Measurements from ENCODE around the gene DENND4B. TPM values are rescaled to one million over a fixed set of nuclear protein-coding genes. Genes with fewer than 3 reads are reported as not detected.

DENND4B gene
- total and polyA plus RNA-seq, 10 of the 15 experiments (the other 5 are each of a cell fraction or from before 2014, with no cell fraction given) = 12.0 to 74.8 (median 22.7) TPM

- in situ Hi-C loops (cut with MboI) = no loop called here
- WGBS (ENCODE audit: insufficient coverage, insufficient replicate concordance, low lambda C conversion rate, missing lambda C conversion rate) = 2% methylated on average over 3 of the region's 3 CpGs
- TF ChIP-seq POLR2A (IDR thresholded peaks at IDR 0.05; ENCODE audit: low read depth, low read length) = 0 out of 2 replicates have a peak, but pooled peaks have one; percentile 11
- TF ChIP-seq SMAD5 (IDR thresholded peaks at IDR 0.05; ENCODE audit: low read depth) = no peak
- DNase-seq (ENCODE audit: low read depth, low spot score) (no peak), ATAC-seq (no peak), FAIRE-seq (no peak)
- Histone ChIP-seq H3K4me1 (ENCODE audit: control insufficient read depth, insufficient read depth, low read length) (peaks cover 3% of the 10 kb centered on the region; the same call in 1 of the 2 replicates), H3K9ac (ENCODE audit: control insufficient read depth, insufficient read depth, low read length) (peak overlapping the region; percentile 78), H3K9me3 (replicated peaks; ENCODE audit: control insufficient read depth, insufficient read depth, low read length) (no peaks in the 10 kb centered on the region), H3K4me2 (ENCODE audit: control insufficient read depth, insufficient read depth) (peak overlapping the region; percentile 93), H3K27me3 (replicated peaks in 1 of 2; ENCODE audit: control insufficient read depth in 2 of 2, insufficient read depth in 2 of 2, low read length in 1 of 2) (no peaks in the 10 kb centered on the region), H4K20me1 (ENCODE audit: control insufficient read depth, insufficient read depth) (no peaks in the 10 kb centered on the region), H2AFZ (ENCODE audit: control insufficient read depth, low read depth, low read length) (no peak overlapping the region), H3K79me2 (ENCODE audit: control insufficient read depth, insufficient read depth, low read length) (peaks cover 67% of the 10 kb centered on the region), H3K36me3 (ENCODE audit: control insufficient read depth in 2 of 2, insufficient read depth in 2 of 2, low read length in 1 of 2) (peaks cover 0 to 9% of the 10 kb centered on the region in 2 experiments; a peak in 2 of 4 replicates), H3K4me3 (peak overlapping the region; percentile 98), H3K27ac (ENCODE audit: control insufficient read depth, insufficient read depth) (peak overlapping the region; percentile 83)
- ChIA-PET RAD21 (ENCODE audit: unreplicated experiment) (interaction anchor here (0.5 to 6.4 kb wide), 18 partner anchors 24 to 189 kb away, joined by 3 to 55 read pairs (median 6); partner anchors contain the start of genes CRTC2, DENND4B, JTB and RAB13), CTCF (interaction anchor here (0.7 to 14.9 kb wide), 24 partner anchors 8 to 414 kb away, joined by 3 to 138 read pairs (median 5); partner anchors contain the start of genes CREB3L4, DENND4B, JTB and RAB13), POLR2A (interaction anchor here (0.6 to 10.1 kb wide), 13 partner anchors 9 to 183 kb away, joined by 3 to 83 read pairs (median 4); partner anchors contain the start of genes CREB3L4, DENND4B, JTB and SLC39A1), SMC1A (ENCODE audit: uncharacterized antibody, unreplicated experiment) (interaction anchor here (0.8 to 7.7 kb wide), 21 partner anchors 12 to 129 kb away, joined by 3 to 59 read pairs (median 5); partner anchors contain the start of genes CREB3L4, DENND4B, RAB13 and RPS27)
- intact Hi-C loops (cut with micrococcal nuclease; ENCODE audit: unreplicated experiment) = loop anchor here (5.0 kb wide), 2 partner anchors 79 to 114 kb away; no protein-coding TSS in a partner anchor
- BruUV-seq (replicated peaks) = no TSS peak
Measured at GRCh38 chr1:153921080-153921802, 25.3 kb downstream of the DENND4B start.

Data from GM12878 (cell line).